Measurements from ENCODE around the gene TGM6.

The TGM6 gene

DNA sequence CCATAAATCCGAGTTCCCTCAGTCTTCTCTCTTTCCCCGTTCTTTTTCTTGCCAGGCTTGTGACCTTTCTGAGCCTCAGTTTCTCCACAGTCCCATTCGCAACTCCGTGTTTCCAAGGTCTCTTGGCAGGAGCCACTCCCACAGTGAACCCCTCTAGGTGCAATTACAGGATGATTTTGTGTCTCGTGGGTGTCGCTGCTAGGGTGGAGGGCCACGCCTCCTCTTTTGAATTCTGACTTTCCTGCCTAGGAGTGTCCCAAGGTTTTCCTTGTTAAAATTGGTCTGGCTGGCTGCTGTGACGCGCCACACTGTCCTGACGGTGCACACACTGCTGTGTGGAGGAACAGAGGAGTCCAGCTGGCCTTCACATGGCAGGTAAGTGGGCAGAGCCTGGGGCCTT lies at the start of gene TGM6:
Gene TGM6 (plus strand): TSS at position 301 of the 400 bp plus-strand sequence. CDS start 68 bp downstream, at position 369.
- FAIRE-seq: no peak
- no peak for DNase-seq (ENCODE audit: extremely low spot score, insufficient read length, low read depth)

DNA sequence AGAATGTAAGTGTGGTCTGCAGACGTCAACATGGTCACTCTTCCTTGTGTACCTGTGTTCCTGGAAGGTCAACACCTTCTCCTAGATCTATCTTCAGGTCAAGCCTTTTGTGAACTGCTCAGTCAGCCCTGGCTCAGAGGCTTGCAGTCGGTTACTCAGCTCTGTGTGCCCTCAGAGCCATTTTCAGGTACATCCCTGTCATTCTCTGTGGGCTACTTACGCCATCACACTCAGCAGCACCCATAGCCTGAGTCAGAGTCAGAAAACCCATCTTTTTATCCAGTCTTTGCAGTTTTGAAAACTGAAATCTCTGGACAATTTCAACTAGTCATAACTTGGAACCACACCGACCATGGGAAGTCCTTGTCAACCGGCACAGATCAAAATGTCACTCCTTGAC lies 49.6 kb upstream of the TGM6 start:
- FAIRE-seq: no peak

DNA sequence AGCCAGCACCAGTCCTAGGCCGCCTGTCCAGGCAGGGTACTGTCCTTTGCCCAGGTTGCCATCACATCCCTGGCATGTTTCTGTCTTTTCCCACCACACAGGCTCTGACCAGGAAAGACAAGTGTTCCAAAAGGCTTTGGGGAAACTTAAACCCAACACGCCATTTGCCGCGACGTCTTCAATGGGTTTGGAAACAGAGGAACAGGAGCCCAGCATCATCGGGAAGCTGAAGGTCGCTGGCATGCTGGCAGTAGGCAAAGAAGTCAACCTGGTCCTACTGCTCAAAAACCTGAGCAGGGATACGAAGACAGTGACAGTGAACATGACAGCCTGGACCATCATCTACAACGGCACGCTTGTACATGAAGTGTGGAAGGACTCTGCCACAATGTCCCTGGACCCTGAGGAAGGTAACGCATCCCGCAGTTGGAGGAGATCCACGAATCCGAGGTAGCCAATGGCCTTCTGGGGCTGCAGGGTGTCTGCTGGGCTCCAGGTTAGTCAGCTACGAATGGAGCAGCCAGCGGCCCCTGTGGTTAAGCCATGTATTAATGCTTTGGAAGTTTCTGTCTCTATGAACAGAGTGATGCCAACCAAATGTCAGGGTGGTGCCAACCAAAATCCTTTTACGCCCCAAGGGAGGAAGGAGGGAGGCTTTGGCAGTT lies 48.7 kb upstream of the TGM6 start:
- FAIRE-seq (no peak), DNase-seq (ENCODE audit: extremely low spot score, insufficient read length, low read depth) (no peak)

More for the DNA sequence above, 49.6 kb upstream of the TGM6 start:
- DNase-seq (ENCODE audit: extremely low spot score, insufficient read length, low read depth): no peak

DNA sequence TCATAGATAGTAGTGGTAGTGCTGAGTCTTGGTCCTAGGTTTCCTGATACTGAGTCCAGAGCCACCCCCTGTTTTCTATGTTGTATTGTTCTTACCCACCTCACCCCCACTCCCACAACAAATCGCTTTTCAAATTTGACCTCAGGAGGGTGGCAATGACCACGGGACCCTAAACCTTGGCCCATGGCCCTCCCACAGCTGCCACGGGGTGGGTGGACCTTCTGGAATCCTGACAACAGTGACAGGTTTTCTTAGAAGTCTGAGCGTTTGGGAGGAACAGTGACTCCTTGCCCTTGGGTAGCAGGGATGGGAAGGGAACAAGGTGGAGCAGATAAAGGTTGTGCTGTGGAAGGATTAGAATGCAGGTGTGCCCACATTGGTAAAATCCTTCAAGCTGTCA lies 48.0 kb upstream of the TGM6 start:
- DNase-seq (ENCODE audit: extremely low spot score, insufficient read length, low read depth) (no peak), FAIRE-seq (no peak)

DNA sequence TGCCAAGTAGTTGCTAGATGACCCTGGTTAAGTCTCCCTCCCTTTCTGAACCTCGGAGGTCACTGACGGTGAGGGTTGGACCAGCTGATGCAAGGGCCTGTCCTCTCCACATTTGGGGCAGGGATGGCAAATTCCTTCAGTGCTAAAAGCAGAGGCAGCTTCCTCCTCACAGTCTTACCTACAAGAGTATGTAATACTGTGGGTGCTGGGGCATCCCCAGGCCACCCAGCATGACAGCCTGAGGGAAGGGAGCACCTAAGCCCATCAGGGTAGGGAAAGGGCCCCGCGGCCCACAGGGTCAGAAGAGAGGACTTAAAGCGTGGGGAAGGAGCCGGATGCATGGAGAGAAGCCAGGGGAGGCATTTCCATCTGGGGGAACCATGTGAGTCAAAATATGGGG lies 46.9 kb upstream of the TGM6 start:
- DNase-seq (ENCODE audit: extremely low spot score, insufficient read length, low read depth) (no peak), FAIRE-seq (no peak)

DNA sequence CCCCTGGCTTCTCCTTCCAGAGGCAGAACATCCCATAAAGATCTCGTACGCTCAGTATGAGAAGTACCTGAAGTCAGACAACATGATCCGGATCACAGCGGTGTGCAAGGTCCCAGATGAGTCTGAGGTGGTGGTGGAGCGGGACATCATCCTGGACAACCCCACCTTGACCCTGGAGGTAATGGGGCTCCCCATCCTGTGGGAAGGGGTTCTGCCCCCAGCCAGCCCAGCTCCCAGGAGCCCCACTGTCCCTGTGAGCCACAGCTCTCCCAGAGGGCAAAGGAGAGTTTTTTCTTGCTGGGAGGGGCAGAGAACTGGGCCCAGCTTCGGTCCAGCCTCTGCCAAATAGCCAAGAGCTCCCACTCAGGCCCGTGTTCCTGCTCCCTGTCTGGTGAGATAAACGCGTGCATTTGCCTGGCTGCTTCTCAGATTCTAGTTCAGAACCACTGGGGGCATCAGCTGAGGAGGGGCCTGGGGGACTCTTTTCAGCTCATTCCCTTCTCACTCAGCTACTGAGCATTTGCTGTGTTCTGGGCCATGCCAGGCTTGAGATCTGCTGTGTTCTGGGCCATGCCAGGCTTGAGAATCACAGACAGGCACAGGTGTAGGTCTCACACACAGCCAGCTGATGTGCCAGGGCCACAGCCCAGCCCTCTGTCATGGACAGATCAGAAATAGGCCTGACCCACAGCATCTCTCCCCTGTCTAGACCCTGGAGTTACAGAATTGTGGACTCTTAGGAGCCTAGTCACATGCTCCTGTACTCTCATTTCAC lies 45.4 kb upstream of the TGM6 start:
- FAIRE-seq (no peak), DNase-seq (ENCODE audit: extremely low spot score, insufficient read length, low read depth) (no peak)

DNA sequence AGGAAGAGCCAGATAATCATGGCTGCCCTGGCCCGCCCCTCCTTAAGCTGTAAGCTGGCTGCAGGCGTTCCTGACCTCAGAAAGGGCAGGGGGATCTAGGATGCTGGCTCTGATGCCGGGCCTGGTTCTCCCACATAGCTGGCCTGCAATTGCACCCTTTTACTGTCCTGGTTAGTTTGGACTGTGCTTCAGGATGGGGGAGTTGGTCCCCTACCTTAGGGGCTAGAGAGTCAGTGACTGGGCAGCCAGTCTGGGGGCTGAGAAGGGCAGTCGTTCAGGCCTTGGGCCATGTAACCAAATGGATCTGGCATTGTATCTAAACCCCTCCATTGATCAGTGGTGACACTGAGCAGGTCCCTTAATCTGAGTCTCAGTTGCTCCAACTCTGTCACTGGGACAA lies 44.2 kb upstream of the TGM6 start:
- DNase-seq (ENCODE audit: extremely low spot score, insufficient read length, low read depth): no peak
- no peak for FAIRE-seq

DNA sequence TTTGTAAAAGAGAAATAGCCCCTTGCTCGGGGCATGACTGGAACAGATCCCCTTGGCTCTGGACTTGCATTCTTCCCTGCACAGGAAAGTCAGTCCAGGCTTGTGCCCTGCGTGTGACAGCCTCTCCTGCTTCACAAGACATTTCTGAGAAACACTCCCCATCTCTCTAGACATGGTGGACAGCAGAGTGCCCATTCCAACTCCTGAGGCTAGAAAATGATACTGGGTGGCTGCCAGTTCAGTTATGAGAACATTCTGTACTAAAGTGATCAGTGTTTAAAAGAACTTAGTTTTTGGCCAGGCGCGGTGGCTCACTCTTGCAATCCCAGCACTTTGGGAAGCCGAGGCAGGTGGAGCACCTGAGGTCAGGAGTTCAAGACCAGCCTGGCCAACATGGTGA lies 43.6 kb upstream of the TGM6 start:
- FAIRE-seq: no peak
- DNase-seq (ENCODE audit: extremely low spot score, insufficient read length, low read depth): no peak

DNA sequence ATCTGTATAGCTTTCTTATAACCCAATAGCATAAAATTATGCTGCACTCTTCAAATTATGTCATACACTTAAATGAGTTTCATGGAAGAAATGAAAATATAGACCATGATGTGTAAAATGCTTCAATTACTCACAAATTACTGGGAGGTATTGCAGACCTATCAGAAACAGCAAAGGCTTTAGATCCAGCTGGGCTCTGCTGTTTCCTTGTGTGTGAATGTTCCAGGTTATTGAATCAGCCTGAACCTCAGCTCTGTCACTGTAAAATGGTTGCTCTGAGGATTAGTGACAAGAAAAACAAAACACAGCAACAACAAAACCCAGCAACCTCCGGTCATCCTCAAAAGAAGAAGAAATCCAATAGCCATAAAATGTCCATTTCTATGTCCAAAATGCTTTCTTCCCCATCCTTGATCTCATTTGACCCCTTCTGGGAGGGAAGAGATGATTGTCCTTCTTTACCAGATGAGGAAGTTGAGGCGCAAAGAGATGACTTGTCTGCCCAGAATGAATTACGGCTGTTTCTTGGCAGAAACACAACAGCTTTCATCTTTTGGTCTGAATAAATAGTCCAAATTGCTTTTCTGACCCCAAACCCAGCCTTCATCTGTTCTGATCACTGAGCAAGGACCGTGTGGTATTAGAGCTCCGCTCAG lies 42.2 kb upstream of the TGM6 start:
- FAIRE-seq: no peak
- DNase-seq (ENCODE audit: extremely low spot score, insufficient read length, low read depth): no peak

DNA sequence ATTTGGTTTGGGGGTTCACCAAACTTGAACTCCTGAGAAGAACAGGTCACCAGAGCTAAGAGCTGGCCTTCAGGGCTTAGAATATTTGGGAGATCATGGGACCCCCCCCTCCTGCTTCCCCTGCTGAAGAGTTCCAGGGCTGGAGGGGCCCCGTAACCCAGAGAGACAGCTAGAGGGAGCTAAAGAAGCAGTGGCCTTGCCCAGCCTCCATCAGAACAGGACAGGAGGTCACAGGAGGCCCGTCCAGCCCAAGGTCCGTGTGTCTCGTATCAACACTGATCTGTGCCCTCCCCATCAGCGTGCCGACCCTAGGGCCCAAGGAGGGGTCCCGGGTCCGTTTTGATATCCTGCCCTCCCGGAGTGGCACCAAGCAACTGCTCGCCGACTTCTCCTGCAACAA lies 40.6 kb upstream of the TGM6 start:
- DNase-seq (ENCODE audit: extremely low spot score, insufficient read length, low read depth) (no peak), FAIRE-seq (no peak)

DNA sequence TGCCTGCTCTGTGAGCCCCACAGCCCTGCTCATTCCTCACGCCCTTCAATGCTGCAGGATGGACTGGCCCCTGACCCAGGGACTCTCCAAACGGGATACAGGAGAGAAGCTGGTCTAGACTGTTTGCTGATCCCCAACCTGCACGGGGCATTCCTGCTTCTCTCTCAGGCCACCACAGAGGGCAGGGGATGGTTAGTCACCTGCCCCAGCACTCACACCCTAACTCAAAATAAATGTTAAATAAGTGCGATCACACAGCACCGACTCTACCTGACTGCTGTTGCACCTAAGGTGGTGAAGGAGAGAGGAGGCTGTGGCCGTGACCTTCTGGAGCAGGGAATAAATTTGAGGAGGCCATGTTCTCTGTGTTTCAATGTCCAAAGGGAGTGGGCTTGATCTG lies 39.9 kb upstream of the TGM6 start:
- FAIRE-seq (no peak), DNase-seq (ENCODE audit: extremely low spot score, insufficient read length, low read depth) (no peak)

DNA sequence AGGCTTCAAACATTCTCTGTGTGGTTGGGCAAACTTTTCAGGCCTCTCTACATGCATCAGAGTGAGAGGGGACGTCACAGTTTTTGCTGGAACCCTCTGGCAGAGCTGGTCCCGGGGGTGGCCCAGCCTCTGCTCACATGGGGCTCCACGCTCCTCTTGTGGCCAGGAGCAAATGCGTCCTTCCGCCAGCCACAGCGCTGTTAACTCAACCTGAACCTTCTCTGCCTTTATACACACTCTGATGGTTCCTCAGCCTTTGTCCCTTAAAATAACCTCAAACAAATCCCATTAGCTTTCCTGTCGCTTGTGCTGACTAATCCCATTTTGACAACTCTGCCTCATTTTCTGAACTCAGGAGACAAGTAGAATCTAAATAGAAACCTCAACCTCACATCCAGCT lies 39.4 kb upstream of the TGM6 start:
- FAIRE-seq: no peak

DNA sequence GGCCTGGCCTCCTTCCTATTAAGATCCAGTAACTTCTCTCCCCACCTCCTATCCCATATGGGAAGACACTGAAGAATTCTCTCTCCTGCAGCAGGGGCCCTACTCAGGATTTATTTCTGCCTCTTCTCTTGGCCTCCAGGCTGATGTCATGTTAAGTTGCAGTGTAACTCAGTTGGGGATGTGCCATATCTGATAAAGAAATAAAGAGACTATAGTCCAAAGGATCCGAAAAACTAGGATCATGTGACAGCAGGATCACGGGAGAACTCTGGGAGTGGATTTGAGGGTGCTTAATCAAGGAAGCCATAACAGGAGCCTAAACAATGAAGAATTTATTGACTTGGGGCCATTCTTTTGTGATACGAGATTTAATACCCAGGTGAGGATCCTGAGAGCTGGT lies 38.5 kb upstream of the TGM6 start:
- no peak for FAIRE-seq

More for the DNA sequence above, 39.4 kb upstream of the TGM6 start:
- DNase-seq (ENCODE audit: extremely low spot score, insufficient read length, low read depth): no peak

DNA sequence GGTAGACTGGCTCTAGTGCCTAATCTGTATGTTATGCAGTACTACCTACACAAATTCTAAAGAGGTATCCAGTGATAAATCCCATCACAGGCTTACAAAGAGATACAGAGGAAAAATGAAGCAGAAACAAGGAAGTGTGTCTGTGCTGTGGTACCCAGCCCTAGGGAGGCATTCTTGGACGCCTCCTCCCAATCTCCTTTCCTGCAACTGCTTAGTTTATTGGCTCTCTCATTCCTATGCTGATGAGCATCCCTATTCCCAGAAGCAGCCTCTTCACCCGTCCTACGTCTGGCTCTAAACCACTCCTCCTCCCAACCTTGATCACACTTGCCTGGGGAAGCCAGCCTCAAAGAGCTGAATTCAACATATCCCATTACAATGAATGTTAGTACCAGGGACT lies 34.5 kb upstream of the TGM6 start:
- no peak for DNase-seq (ENCODE audit: extremely low spot score, insufficient read length, low read depth)
- FAIRE-seq: no peak

More for the DNA sequence above, 38.5 kb upstream of the TGM6 start:
- DNase-seq (ENCODE audit: extremely low spot score, insufficient read length, low read depth): no peak

DNA sequence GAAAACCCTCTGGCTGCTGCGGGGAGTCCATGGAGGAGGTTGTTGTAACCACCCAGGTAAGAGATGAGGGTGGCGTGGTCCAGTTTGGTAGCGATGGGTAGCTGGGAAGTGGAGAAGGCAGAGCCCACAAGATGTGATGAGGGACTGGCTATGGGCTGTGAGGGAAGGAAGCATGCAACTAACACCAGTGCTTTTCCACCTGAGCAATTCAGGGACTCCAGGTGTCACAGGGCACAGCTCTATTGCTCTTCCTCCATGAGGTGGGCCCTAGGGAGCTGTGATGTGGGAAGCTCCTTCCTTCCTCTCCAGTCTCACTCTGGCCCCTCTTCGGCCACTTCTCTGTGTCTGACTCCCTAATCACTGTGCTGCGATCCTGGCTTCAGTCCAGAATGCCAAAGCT lies 32.4 kb upstream of the TGM6 start:
- FAIRE-seq: no peak
- no peak for DNase-seq (ENCODE audit: extremely low spot score, insufficient read length, low read depth)

DNA sequence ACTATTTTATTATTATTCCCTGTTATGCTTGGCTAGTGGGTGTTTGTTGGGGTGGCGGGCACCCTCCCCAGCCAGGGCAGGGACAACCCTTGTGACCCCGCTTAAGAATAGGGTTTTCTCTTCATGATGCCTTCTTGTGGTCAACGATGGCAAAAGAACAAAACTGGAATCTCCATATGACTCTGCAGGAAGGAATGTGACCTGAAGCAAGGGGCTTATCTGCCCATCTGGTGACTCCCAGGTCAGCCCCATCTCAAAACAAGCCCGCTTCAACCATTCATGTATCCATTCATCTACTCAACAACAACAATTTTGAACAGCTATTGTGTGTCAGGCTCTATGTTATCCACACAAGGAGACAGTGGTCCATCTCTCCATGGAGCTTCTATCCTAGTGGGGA lies 30.9 kb upstream of the TGM6 start:
- no peak for DNase-seq (ENCODE audit: extremely low spot score, insufficient read length, low read depth)
- no peak for FAIRE-seq

DNA sequence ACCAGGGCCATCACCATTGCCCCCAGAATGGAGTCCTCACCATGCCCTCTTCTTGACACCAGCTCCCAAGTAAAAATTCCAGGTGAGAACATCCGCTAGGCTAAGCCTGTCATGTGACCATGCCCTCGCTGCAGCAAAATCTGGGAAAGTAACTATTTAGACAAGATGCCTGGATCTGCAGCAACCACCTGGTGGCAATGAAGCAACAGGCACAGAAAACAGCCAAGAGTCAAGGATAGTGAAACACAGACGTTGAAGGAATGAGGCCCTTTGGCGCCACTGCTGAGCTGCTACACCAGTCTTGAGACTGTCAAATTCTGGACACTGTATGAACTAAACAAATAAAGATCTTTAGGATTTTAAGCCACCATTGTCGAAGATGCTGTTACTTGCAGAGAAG lies 30.1 kb upstream of the TGM6 start:
- DNase-seq (ENCODE audit: extremely low spot score, insufficient read length, low read depth): no peak
- FAIRE-seq: no peak

DNA sequence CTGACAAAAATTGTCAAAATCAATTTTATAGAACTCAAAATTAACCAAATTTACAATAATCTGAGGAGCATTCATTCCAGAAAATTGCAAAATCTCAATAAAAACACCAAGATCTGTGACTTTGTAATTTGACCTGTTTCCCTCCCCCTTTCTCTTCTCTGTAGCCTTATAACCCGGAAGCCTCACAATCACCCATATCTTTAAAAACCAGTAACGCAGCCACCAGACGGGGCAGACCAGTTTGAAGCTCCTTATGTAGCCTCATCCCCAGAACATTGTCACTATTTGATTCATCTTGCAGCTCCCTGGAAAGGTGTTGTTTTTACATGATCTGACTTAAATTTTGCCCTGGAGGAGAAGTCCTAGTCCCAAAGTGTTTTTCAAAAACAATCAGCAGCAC lies 27.5 kb upstream of the TGM6 start:
- DNase-seq (ENCODE audit: extremely low spot score, insufficient read length, low read depth): no peak

DNA sequence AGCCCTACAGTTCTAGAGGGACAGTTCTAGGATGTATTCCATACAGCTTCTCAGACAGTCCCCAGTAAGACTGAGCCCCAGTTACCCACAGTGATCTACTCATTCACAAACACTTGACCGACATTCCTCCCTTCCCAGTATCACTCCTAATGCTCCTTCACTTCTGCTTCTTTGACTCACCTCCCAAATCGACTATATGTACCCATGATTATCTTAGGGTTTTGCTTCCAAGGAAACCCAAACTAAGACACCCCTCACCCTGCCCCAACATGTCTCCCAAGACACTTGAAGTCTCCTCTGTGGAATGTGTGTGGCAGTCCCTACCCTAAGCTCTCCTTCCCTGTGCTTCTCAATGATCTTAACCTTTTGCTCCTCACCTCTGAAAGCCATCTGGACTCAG lies 23.6 kb upstream of the TGM6 start:
- DNase-seq (ENCODE audit: extremely low spot score, insufficient read length, low read depth) (no peak), FAIRE-seq (no peak)

More for the DNA sequence above, 27.5 kb upstream of the TGM6 start:
- no peak for FAIRE-seq

DNA sequence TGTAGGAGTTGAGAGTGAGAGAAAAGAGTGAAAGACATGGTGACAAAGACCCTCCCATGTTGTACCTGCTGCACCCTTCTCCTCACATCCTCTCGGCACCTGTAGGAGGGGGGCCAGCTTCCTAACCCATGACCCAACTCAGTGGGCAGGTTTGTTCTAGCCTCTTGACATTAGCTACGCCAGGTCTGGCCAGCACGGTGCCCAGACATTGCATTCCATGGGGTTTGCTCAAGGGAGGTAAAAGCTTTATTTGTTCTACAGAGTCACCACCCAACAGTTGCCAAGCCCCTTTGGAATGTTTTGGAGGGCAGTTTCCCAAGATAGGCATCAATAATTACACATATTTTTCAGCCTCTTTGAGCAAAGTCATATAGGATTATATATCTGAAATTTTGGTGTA lies 22.7 kb upstream of the TGM6 start:
- DNase-seq (ENCODE audit: extremely low spot score, insufficient read length, low read depth): no peak
- no peak for FAIRE-seq

DNA sequence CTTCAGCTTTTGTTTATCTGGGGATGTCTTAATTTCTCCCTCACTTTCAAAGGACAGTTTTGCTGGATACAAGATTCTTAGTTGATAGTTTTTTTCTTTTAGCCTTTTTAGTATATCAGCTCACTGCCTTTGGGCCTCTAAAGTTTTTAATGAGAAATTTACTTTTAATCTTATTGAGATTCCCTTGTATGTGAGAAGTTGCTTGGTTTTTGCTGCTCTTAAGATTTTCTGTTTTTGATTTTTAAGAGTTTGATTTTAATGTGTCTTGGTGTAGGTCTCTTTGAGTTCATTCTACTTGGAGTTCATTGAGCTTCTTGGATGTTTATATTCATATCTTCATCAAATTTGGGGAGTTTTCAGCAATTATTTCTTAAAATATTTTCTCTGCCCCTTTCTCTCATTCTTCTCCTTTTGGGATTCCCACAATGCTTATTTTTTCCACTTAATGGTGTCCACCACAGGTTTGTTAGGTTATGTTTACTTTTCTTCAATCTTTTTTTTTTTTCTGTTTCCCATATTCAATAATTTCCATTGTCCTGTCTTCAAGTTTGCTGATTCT lies 19.6 kb upstream of the TGM6 start:
- no peak for DNase-seq (ENCODE audit: extremely low spot score, insufficient read length, low read depth)
- FAIRE-seq: no peak
